Measurements from ENCODE around the gene SLC27A5. TPM values are rescaled to one million over a fixed set of nuclear protein-coding genes. Genes with fewer than 3 reads are reported as not detected.

Gene SLC27A5
- total RNA-seq, 1 donor from 2014 or later = 10.2 TPM

- TF ChIP-seq CTCF (IDR thresholded peaks at IDR 0.05) = no peak
- Mint-ChIP-seq H3K36me3 (ENCODE audit: low read depth) (peaks cover 89% of the 10 kb centered on the region), H3K4me3 (no peak overlapping the region), H3K27ac (no peak overlapping the region), H3K4me1 (peaks cover 35% of the 10 kb centered on the region), H3K27me3 (no peaks in the 10 kb centered on the region), H3K9me3 (no peaks in the 10 kb centered on the region)
- ATAC-seq (ENCODE audit: low read depth) (no peak), DNase-seq (no peak)
- POLR2A ChIA-PET = interaction anchor here (0.6 to 1.8 kb wide), 3 partner anchors 9 to 85 kb away, joined by 3 to 6 read pairs (median 3); partner anchors contain the start of gene UBE2M
- CTCF ChIA-PET = no interaction called here
- intact Hi-C loops (cut with micrococcal nuclease) = no loop called here
Observed at GRCh38 chr19:58549664-58550361, 38.0 kb upstream of the SLC27A5 start.

- no peak overlapping the region for H3K27ac Mint-ChIP-seq
- DNase-seq (no peak), ATAC-seq (ENCODE audit: low read depth) (no peak)
- H3K9me3 Mint-ChIP-seq = no peaks in the 10 kb centered on the region
- ChIA-PET CTCF (no interaction called here), POLR2A (interaction anchor here (1.0 to 1.8 kb wide), 2 partner anchors 9 to 11 kb away, joined by 3 to 6 read pairs; partner anchors contain the start of gene UBE2M)
- H3K36me3 Mint-ChIP-seq (ENCODE audit: low read depth) = peaks cover 85% of the 10 kb centered on the region
- no peaks in the 10 kb centered on the region for H3K27me3 Mint-ChIP-seq
- TF ChIP-seq CTCF (IDR thresholded peaks at IDR 0.05) = no peak
- H3K4me3 Mint-ChIP-seq = no peak overlapping the region
- H3K4me1 Mint-ChIP-seq = peaks cover 27% of the 10 kb centered on the region
- intact Hi-C loops (cut with micrococcal nuclease) = no loop called here
Observed at GRCh38 chr19:58548859-58549663, 37.3 kb upstream of the SLC27A5 start.

GRCh38 chr19:58547323-58548312 lies 35.8 kb upstream of the SLC27A5 start:
- ATAC-seq (ENCODE audit: low read depth) (no peak), DNase-seq (no peak)
- Mint-ChIP-seq H3K4me1 (peaks cover 27% of the 10 kb centered on the region), H3K36me3 (ENCODE audit: low read depth) (peaks cover 80% of the 10 kb centered on the region), H3K4me3 (no peak overlapping the region), H3K27me3 (peaks cover 7% of the 10 kb centered on the region), H3K27ac (no peak overlapping the region), H3K9me3 (no peaks in the 10 kb centered on the region)
- intact Hi-C loops (cut with micrococcal nuclease) = no loop called here
- CTCF ChIA-PET = no interaction called here
- TF ChIP-seq CTCF (IDR thresholded peaks at IDR 0.05) = no peak
- POLR2A ChIA-PET = interaction anchor here (0.7 to 1.0 kb wide), 4 partner anchors 15 to 34 kb away, joined by 3 to 5 read pairs (median 4); partner anchors contain the start of gene ZBTB45

- Mint-ChIP-seq H3K9me3 (no peaks in the 10 kb centered on the region), H3K27ac (peak overlapping the region; percentile 25), H3K4me3 (peak overlapping the region; percentile 91), H3K4me1 (peaks cover 27% of the 10 kb centered on the region), H3K36me3 (ENCODE audit: low read depth) (peaks cover 66% of the 10 kb centered on the region), H3K27me3 (peaks cover 10% of the 10 kb centered on the region)
- POLR2A ChIA-PET = interaction anchor here (1.3 to 4.1 kb wide), 3 partner anchors 8 to 26 kb away, joined by 6 to 82 read pairs (median 78); partner anchors contain the start of genes CHMP2A, UBE2M and ZBTB45
- DNase-seq (no peak), ATAC-seq (ENCODE audit: low read depth) (no peak)
- CTCF ChIA-PET = no interaction called here
- no peak for TF ChIP-seq CTCF (IDR thresholded peaks at IDR 0.05)
- intact Hi-C loops (cut with micrococcal nuclease) = no loop called here
Observed at GRCh38 chr19:58546019-58546530, 34.3 kb upstream of the SLC27A5 start.
